HEK293 (cell line): ENCODE measurements around the gene ALG5.

ENCODE experiments used
- CTCF ChIA-PET: fragments of 350-600 bp; formaldehyde crosslinking; extraction: SDS; loops from one replicate; lab custom pipeline; 2021; ENCODE audit warnings: antibody characterized with exemption; lab: Yijun Ruan, JAX
- POLR2A ChIA-PET: fragments of 300-600 bp; formaldehyde crosslinking; extraction: SDS; loops from one replicate; lab custom pipeline; 2020; ENCODE audit warnings: antibody characterized with exemption, inconsistent platforms; lab: Yijun Ruan, JAX
- H3K27ac ChIP-seq: fragments of 200-500 bp; sonication (Bioruptor generic); 2 replicates; pipeline ENCODE4 v1.5.1; 2014; ENCODE audit warnings: low read depth, low read length, control low read depth, inconsistent platforms; ENCODE audit errors: extremely low read depth
- H3K36me3 ChIP-seq, 2 experiments: fragments of 200-500 bp in 1 of 2; sonication (Bioruptor generic) in 1 of 2; 1 replicate in 1 of 2; 2 replicates in 1 of 2; pipeline ENCODE4 v1.5.1; 2014 to 2017; ENCODE audit warnings: inconsistent platforms in 2 of 2, low read length in 2 of 2; ENCODE audit not compliant: control insufficient read depth in 2 of 2, insufficient read depth in 1 of 2
- H3K4me1 ChIP-seq: fragments of 200-500 bp; sonication (Bioruptor generic); 2 replicates; pipeline ENCODE4 v1.5.1; 2014; ENCODE audit warnings: mild to moderate bottlenecking, low read length, inconsistent platforms; ENCODE audit not compliant: control insufficient read depth, insufficient read depth
- H3K4me3 ChIP-seq: 2 replicates; pipeline ENCODE4 v1.5.1; 2011; ENCODE audit warnings: low read depth, mild to moderate bottlenecking, control low read depth, low read length, moderate library complexity
- H3K9me3 ChIP-seq: fragments of 200-500 bp; sonication (Bioruptor generic); 2 replicates; pipeline ENCODE4 v1.5.1; 2014; ENCODE audit warnings: low read depth, low read length, inconsistent platforms; ENCODE audit not compliant: control insufficient read depth, insufficient read depth
- GLIS2 ChIP-seq: fragments of 450-650 bp; formaldehyde crosslinking; IDR thresholded peaks from 2 replicates; pipeline ENCODE4 v1.5.1; 2016; ENCODE audit warnings: missing biosample characterization, missing genetic modification characterization
- HOXC10 ChIP-seq: sonication (generic); formaldehyde crosslinking; IDR thresholded peaks from 2 replicates; pipeline ENCODE4 v1.8.1; 2023; ENCODE audit warnings: mild to moderate bottlenecking, missing genetic modification reagents
- HOXD13 ChIP-seq: sonication (generic); formaldehyde crosslinking; IDR thresholded peaks from 2 replicates; pipeline ENCODE4 v1.8.0; 2022; ENCODE audit warnings: missing genetic modification reagents, borderline replicate concordance
- SP2 ChIP-seq: fragments of 450-650 bp; formaldehyde crosslinking; IDR thresholded peaks from 2 replicates; pipeline ENCODE4 v1.5.1; 2016; ENCODE audit warnings: missing biosample characterization, missing genetic modification characterization
- WT1 ChIP-seq: fragments of 450-650 bp; formaldehyde crosslinking; IDR thresholded peaks from 2 replicates; pipeline ENCODE4 v1.5.1; 2016; ENCODE audit warnings: missing biosample characterization, missing genetic modification characterization
- YY1 ChIP-seq: fragments of 450-650 bp; formaldehyde crosslinking; IDR thresholded peaks from 2 replicates; pipeline ENCODE4 v1.5.1; 2018; ENCODE audit warnings: missing biosample characterization, missing genetic modification characterization
- ZBTB48 ChIP-seq: fragments of 450-650 bp; formaldehyde crosslinking; IDR thresholded peaks from 2 replicates; pipeline ENCODE4 v1.5.1; 2016; ENCODE audit warnings: missing biosample characterization, missing genetic modification characterization
- ZFHX2 ChIP-seq: fragments of 450-650 bp; formaldehyde crosslinking; conservative IDR thresholded peaks from 2 replicates; pipeline ENCODE4 v1.5.1; 2016; ENCODE audit warnings: missing biosample characterization, missing genetic modification characterization
- ZNF214 ChIP-seq: fragments of 450-650 bp; formaldehyde crosslinking; IDR thresholded peaks from 2 replicates; pipeline ENCODE4 v1.5.1; 2017; ENCODE audit warnings: missing biosample characterization, mild to moderate bottlenecking, missing genetic modification characterization, borderline replicate concordance
- ZNF335 ChIP-seq: fragments of 450-650 bp; formaldehyde crosslinking; conservative IDR thresholded peaks from 2 replicates; pipeline ENCODE4 v1.5.1; 2016; ENCODE audit warnings: missing biosample characterization, missing genetic modification characterization
- ZNF404 ChIP-seq: fragments of 450-650 bp; formaldehyde crosslinking; IDR thresholded peaks from 2 replicates; pipeline ENCODE4 v1.5.1; 2017; ENCODE audit warnings: missing biosample characterization, missing genetic modification characterization
- ZNF416 ChIP-seq: fragments of 450-650 bp; formaldehyde crosslinking; IDR thresholded peaks from 2 replicates; pipeline ENCODE4 v1.5.1; 2016; ENCODE audit warnings: missing biosample characterization, missing genetic modification characterization
- ZNF473 ChIP-seq: fragments of 450-650 bp; formaldehyde crosslinking; IDR thresholded peaks from 2 replicates; pipeline ENCODE4 v1.5.1; 2017; ENCODE audit warnings: missing biosample characterization, missing genetic modification characterization
- ZNF510 ChIP-seq: fragments of 450-650 bp; formaldehyde crosslinking; IDR thresholded peaks from 2 replicates; pipeline ENCODE4 v1.5.1; 2018; ENCODE audit warnings: mild to moderate bottlenecking, missing genetic modification characterization, missing biosample characterization; ENCODE audit not compliant: insufficient replicate concordance
- ZNF530 ChIP-seq: fragments of 450-650 bp; formaldehyde crosslinking; IDR thresholded peaks from 2 replicates; pipeline ENCODE4 v1.5.1; 2016; ENCODE audit warnings: low read depth, missing biosample characterization, missing genetic modification characterization
- ZNF658 ChIP-seq: fragments of 450-650 bp; formaldehyde crosslinking; IDR thresholded peaks from 2 replicates; pipeline ENCODE4; 2016; ENCODE audit warnings: missing biosample characterization, missing genetic modification characterization
- ZNF791 ChIP-seq: fragments of 450-650 bp; formaldehyde crosslinking; IDR thresholded peaks from 2 replicates; pipeline ENCODE4 v1.5.1; 2016; ENCODE audit warnings: missing biosample characterization, missing genetic modification characterization
- ZSCAN23 ChIP-seq: fragments of 450-650 bp; formaldehyde crosslinking; IDR thresholded peaks from 2 replicates; pipeline ENCODE4 v1.5.1; 2016; ENCODE audit warnings: missing biosample characterization, missing genetic modification characterization
- TF ChIP-seq, protein P1 (sequence below): fragments of 450-650 bp; formaldehyde crosslinking; IDR thresholded peaks from 2 replicates; pipeline ENCODE4 v1.5.1; 2016; ENCODE audit warnings: missing biosample characterization, missing genetic modification characterization
- TF ChIP-seq, protein P2 (sequence below): fragments of 450-650 bp; formaldehyde crosslinking; IDR thresholded peaks from 2 replicates; pipeline ENCODE4 v1.5.1; 2016; ENCODE audit warnings: missing biosample characterization, missing genetic modification characterization
- TF ChIP-seq, protein P3 (sequence below): fragments of 450-650 bp; formaldehyde crosslinking; IDR thresholded peaks from 2 replicates; pipeline ENCODE4 v1.5.1; 2016; ENCODE audit warnings: missing biosample characterization, missing genetic modification characterization
- TF ChIP-seq, protein P4 (sequence below): fragments of 450-650 bp; formaldehyde crosslinking; IDR thresholded peaks from 2 replicates; pipeline ENCODE4 v1.5.1; 2016; ENCODE audit warnings: missing biosample characterization, missing genetic modification characterization
- TF ChIP-seq, protein P5 (sequence below): fragments of 450-650 bp; IDR thresholded peaks from 2 replicates; pipeline ENCODE4 v1.5.1; 2018; ENCODE audit warnings: missing biosample characterization, missing genetic modification characterization

ALG5 gene

DNA sequence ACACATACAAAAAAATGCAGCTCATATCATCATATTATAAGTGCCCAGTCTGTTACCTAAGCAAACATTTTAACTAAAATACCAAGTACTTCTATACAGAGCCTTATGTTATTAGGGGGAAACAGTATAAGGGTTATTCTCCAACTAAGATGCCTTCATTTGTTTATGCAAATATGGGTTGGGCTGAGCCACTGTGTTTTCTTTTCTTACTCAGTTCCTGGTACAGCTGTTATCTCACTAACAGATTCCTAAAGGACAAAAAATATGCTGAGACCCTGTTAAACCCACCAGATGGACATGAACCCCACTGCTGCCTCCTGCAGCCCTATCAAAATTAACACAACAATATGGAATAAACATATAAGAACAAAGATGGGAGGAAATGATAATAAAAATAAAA is 44.6 kb downstream of the ALG5 start:
- Histone ChIP-seq H3K36me3 (peaks cover 8 to 15% of the 10 kb centered on the region in 2 experiments; a peak in 2 of 3 replicates), H3K9me3 (no peaks in the 10 kb centered on the region), H3K27ac (no peak overlapping the region), H3K4me3 (no peak overlapping the region), H3K4me1 (no peaks in the 10 kb centered on the region)
- ChIA-PET POLR2A (no interaction called here), CTCF (no interaction called here)
- TF ChIP-seq ZNF530 (tag by site-specific recombination) (no peak), GLIS2 (tag by site-specific recombination) (no peak), ZNF510 (tag by site-specific recombination) (no peak), YY1 (tag by site-specific recombination) (no peak), ZSCAN23 (no peak)
- TF ChIP-seq, protein P1, sequence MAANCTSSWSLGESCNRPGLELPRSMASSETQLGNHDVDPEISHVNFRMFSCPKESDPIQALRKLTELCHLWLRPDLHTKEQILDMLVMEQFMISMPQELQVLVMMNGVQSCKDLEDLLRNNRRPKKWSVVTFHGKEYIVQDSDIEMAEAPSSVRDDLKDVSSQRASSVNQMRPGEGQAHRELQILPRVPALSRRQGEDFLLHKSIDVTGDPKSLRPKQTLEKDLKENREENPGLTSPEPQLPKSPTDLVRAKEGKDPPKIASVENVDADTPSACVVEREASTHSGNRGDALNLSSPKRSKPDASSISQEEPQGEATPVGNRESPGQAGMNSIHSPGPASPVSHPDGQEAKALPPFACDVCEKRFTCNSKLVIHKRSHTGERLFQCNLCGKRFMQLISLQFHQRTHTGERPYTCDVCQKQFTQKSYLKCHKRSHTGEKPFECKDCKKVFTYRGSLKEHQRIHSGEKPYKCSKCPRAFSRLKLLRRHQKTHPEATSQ = no peak

DNA sequence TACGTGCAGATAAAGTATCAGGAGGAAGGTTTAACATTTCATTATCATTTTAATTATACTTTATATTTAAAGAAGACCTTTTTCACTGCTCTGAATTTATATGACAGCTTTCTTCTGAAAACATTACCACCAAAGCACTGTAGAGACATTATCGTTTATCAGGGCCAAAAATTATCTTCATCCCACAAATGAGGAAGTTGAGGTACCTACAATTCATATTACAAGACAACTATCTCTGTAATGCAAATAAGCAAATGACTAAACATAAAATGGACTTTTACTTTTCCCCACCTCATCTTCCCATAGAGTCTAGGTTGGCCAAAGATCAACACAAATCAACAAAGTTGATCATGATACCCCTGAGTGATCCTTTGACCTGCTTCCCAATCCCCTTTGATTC is 48.2 kb downstream of the ALG5 start:
- Histone ChIP-seq H3K4me3 (no peak overlapping the region), H3K36me3 (peaks cover 8 to 12% of the 10 kb centered on the region in 2 experiments), H3K27ac (no peak overlapping the region), H3K9me3 (no peaks in the 10 kb centered on the region), H3K4me1 (no peaks in the 10 kb centered on the region)
- CTCF ChIA-PET = no interaction called here
- POLR2A ChIA-PET = no interaction called here
- no peak for TF ChIP-seq ZFHX2 (tag by site-specific recombination)
- no peak for TF ChIP-seq ZBTB48 (tag by site-specific recombination)
- TF ChIP-seq, protein P2, sequence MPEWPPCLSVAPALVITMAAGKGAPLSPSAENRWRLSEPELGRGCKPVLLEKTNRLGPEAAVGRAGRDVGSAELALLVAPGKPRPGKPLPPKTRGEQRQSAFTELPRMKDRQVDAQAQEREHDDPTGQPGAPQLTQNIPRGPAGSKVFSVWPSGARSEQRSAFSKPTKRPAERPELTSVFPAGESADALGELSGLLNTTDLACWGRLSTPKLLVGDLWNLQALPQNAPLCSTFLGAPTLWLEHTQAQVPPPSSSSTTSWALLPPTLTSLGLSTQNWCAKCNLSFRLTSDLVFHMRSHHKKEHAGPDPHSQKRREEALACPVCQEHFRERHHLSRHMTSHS (tag by site-specific recombination) = no peak
- no peak for TF ChIP-seq ZNF416
- TF ChIP-seq HOXD13 (CRISPR knock-in tag) = no peak
- TF ChIP-seq, protein P3, sequence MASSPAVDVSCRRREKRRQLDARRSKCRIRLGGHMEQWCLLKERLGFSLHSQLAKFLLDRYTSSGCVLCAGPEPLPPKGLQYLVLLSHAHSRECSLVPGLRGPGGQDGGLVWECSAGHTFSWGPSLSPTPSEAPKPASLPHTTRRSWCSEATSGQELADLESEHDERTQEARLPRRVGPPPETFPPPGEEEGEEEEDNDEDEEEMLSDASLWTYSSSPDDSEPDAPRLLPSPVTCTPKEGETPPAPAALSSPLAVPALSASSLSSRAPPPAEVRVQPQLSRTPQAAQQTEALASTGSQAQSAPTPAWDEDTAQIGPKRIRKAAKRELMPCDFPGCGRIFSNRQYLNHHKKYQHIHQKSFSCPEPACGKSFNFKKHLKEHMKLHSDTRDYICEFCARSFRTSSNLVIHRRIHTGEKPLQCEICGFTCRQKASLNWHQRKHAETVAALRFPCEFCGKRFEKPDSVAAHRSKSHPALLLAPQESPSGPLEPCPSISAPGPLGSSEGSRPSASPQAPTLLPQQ (tag by site-specific recombination) = no peak
- TF ChIP-seq, protein P4, sequence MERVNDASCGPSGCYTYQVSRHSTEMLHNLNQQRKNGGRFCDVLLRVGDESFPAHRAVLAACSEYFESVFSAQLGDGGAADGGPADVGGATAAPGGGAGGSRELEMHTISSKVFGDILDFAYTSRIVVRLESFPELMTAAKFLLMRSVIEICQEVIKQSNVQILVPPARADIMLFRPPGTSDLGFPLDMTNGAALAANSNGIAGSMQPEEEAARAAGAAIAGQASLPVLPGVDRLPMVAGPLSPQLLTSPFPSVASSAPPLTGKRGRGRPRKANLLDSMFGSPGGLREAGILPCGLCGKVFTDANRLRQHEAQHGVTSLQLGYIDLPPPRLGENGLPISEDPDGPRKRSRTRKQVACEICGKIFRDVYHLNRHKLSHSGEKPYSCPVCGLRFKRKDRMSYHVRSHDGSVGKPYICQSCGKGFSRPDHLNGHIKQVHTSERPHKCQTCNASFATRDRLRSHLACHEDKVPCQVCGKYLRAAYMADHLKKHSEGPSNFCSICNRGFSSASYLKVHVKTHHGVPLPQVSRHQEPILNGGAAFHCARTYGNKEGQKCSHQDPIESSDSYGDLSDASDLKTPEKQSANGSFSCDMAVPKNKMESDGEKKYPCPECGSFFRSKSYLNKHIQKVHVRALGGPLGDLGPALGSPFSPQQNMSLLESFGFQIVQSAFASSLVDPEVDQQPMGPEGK (tag by site-specific recombination) = no peak
- no peak for TF ChIP-seq ZNF404 (tag by site-specific recombination)
- no peak for TF ChIP-seq WT1
- no peak for TF ChIP-seq HOXC10 (CRISPR knock-in tag)
- TF ChIP-seq, protein P5, sequence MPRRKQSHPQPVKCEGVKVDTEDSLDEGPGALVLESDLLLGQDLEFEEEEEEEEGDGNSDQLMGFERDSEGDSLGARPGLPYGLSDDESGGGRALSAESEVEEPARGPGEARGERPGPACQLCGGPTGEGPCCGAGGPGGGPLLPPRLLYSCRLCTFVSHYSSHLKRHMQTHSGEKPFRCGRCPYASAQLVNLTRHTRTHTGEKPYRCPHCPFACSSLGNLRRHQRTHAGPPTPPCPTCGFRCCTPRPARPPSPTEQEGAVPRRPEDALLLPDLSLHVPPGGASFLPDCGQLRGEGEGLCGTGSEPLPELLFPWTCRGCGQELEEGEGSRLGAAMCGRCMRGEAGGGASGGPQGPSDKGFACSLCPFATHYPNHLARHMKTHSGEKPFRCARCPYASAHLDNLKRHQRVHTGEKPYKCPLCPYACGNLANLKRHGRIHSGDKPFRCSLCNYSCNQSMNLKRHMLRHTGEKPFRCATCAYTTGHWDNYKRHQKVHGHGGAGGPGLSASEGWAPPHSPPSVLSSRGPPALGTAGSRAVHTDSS (tag by site-specific recombination) = no peak
- TF ChIP-seq ZNF658 (tag by site-specific recombination) = no peak
- no peak for TF ChIP-seq ZNF791
- TF ChIP-seq ZNF335 (tag by site-specific recombination) = no peak
- no peak for TF ChIP-seq ZNF214 (tag by site-specific recombination)
- no peak for TF ChIP-seq SP2 (tag by site-specific recombination)
- TF ChIP-seq ZNF473 (tag by site-specific recombination) = no peak
